H9 (cell line): ENCODE measurements around the gene OTX1. TPM values are rescaled to one million over a fixed set of nuclear protein-coding genes. Genes with fewer than 3 reads are reported as not detected.

Source experiments
- DNase-seq: peaks from one replicate; pipeline ENCODE4 v3.0.0-alpha.2; 2017
- H2AFZ ChIP-seq: one replicate; pipeline ENCODE4 v1.6.1; 2013; ENCODE audit warnings: mild to moderate bottlenecking, low read length, control low read depth, moderate library complexity
- H2AK5ac ChIP-seq: 2 replicates; pipeline ENCODE4 v1.6.1; 2013; ENCODE audit warnings: low read length, control low read depth, mixed read lengths; ENCODE audit not compliant: insufficient read length
- H2BK120ac ChIP-seq: one replicate; pipeline ENCODE4 v1.6.1; 2013; ENCODE audit warnings: low read depth, mild to moderate bottlenecking, low read length, control low read depth, inconsistent platforms; ENCODE audit not compliant: poor library complexity, severe bottlenecking
- H2BK12ac ChIP-seq: 2 replicates; pipeline ENCODE4 v1.6.1; 2013; ENCODE audit warnings: low read length, control low read depth, mixed read lengths, low read depth; ENCODE audit not compliant: insufficient read length
- H2BK15ac ChIP-seq: 2 replicates; pipeline ENCODE4 v1.6.1; 2013; ENCODE audit warnings: low read depth, low read length, control low read depth
- H2BK20ac ChIP-seq: one replicate; pipeline ENCODE4 v1.6.1; 2013; ENCODE audit warnings: low read depth, mild to moderate bottlenecking, low read length, control low read depth, inconsistent platforms; ENCODE audit not compliant: poor library complexity, severe bottlenecking
- H2BK5ac ChIP-seq: 2 replicates; pipeline ENCODE4 v1.6.1; 2013; ENCODE audit warnings: low read length, control low read depth, mixed read lengths; ENCODE audit not compliant: insufficient read length
- H3K14ac ChIP-seq: 2 replicates; pipeline ENCODE4 v1.6.1; 2013; ENCODE audit warnings: low read length, control low read depth; ENCODE audit not compliant: insufficient read depth
- H3K18ac ChIP-seq: 2 replicates; pipeline ENCODE4 v1.6.1; 2013; ENCODE audit warnings: low read depth, mild to moderate bottlenecking, mixed read lengths, low read length, control low read depth; ENCODE audit not compliant: insufficient read length
- H3K23ac ChIP-seq: 2 replicates; pipeline ENCODE4 v1.6.1; 2013; ENCODE audit warnings: low read length, control low read depth, mixed read lengths, low read depth; ENCODE audit not compliant: insufficient read length
- H3K23me2 ChIP-seq: 2 replicates; pipeline ENCODE4 v1.6.1; 2013; ENCODE audit warnings: low read depth, mild to moderate bottlenecking, mixed read lengths, low read length, control low read depth; ENCODE audit not compliant: insufficient read length, poor library complexity, severe bottlenecking
- H3K27ac ChIP-seq: 2 replicates; pipeline ENCODE4 v1.5.1; 2013; ENCODE audit warnings: low read length, control low read depth, mixed read lengths, low read depth; ENCODE audit not compliant: insufficient read length
- H3K27me3 ChIP-seq: 2 replicates; pipeline ENCODE4 v1.6.1; 2013; ENCODE audit warnings: low read length, control low read depth, inconsistent platforms; ENCODE audit not compliant: insufficient read depth
- H3K4ac ChIP-seq: 2 replicates; pipeline ENCODE4 v1.6.1; 2013; ENCODE audit warnings: low read depth, mild to moderate bottlenecking, control low read depth, inconsistent platforms, low read length, moderate library complexity
- H3K4me1 ChIP-seq: 2 replicates; pipeline ENCODE4 v1.6.1; 2013; ENCODE audit warnings: low read length, control low read depth, inconsistent platforms; ENCODE audit not compliant: insufficient read depth
- H3K4me2 ChIP-seq: 2 replicates; pipeline ENCODE4 v1.6.1; 2013; ENCODE audit warnings: low read length, control low read depth, mixed read lengths; ENCODE audit not compliant: insufficient read length, insufficient read depth
- H3K56ac ChIP-seq: 2 replicates; pipeline ENCODE4 v1.6.1; 2013; ENCODE audit warnings: low read depth, mild to moderate bottlenecking, mixed read lengths, low read length, control low read depth; ENCODE audit not compliant: insufficient read length
- H3K79me1 ChIP-seq: 2 replicates; pipeline ENCODE4 v1.6.1; 2013; ENCODE audit warnings: low read depth, mild to moderate bottlenecking, moderate library complexity, low read length, control low read depth, inconsistent platforms; ENCODE audit not compliant: insufficient read depth, poor library complexity, severe bottlenecking
- H3K79me2 ChIP-seq: 2 replicates; pipeline ENCODE4 v1.6.1; 2013; ENCODE audit warnings: low read length, control low read depth, inconsistent platforms; ENCODE audit not compliant: insufficient read depth
- H3K9ac ChIP-seq: 2 replicates; pipeline ENCODE4 v1.6.1; 2013; ENCODE audit warnings: low read length, control low read depth, mixed read lengths; ENCODE audit not compliant: insufficient read length; ENCODE audit errors: extremely low read depth
- H3K9me3 ChIP-seq: one replicate; pipeline ENCODE4 v1.6.1; 2013; ENCODE audit warnings: low read depth, low read length, inconsistent platforms; ENCODE audit not compliant: control insufficient read depth
- H3T11ph ChIP-seq: one replicate; pipeline ENCODE4 v1.6.1; 2013; ENCODE audit warnings: mild to moderate bottlenecking, low read length, control low read depth, inconsistent platforms
- H4K20me1 ChIP-seq: one replicate; pipeline ENCODE4 v1.6.1; 2013; ENCODE audit not compliant: control insufficient read depth, insufficient read length, insufficient read depth
- H4K5ac ChIP-seq: 2 replicates; pipeline ENCODE4 v1.6.1; 2013; ENCODE audit warnings: low read depth, mild to moderate bottlenecking, mixed read lengths, low read length, control low read depth; ENCODE audit not compliant: insufficient read length
- H4K8ac ChIP-seq: replicated peaks from 2 replicates; pipeline ENCODE4 v1.6.1; 2013; ENCODE audit warnings: low read length, control low read depth, mixed read lengths, low read depth; ENCODE audit not compliant: insufficient read length
- H4K91ac ChIP-seq: 2 replicates; pipeline ENCODE4 v1.6.1; 2013; ENCODE audit warnings: low read depth, mild to moderate bottlenecking, moderate library complexity, mixed read lengths, low read length, control low read depth; ENCODE audit not compliant: insufficient read length
- H3K27ac Mint-ChIP-seq, 3 experiments: 2 replicates in 2 of 3; 3 replicates in 1 of 3; pipeline ENCODE4 v1.8.0; 2020 to 2021; ENCODE audit warnings: mixed read lengths in 3 of 3, mild to moderate bottlenecking in 1 of 3, moderate library complexity in 1 of 3
- H3K27me3 Mint-ChIP-seq: 2 replicates; pipeline ENCODE4 v1.8.0; 2021; ENCODE audit warnings: low read depth, mild to moderate bottlenecking, moderate library complexity, mixed read lengths
- H3K36me3 Mint-ChIP-seq, 3 experiments: 2 replicates in 2 of 3; 3 replicates in 1 of 3; pipeline ENCODE4 v1.8.0; 2020 to 2021; ENCODE audit warnings: low read depth in 3 of 3, mixed read lengths in 3 of 3; ENCODE audit not compliant: insufficient read depth in 1 of 3
- H3K4me1 Mint-ChIP-seq, 2 experiments: 2 replicates each; pipeline ENCODE4 v1.8.0; 2020; ENCODE audit warnings: mixed read lengths in 2 of 2
- H3K4me3 Mint-ChIP-seq, 2 experiments: 2 replicates in 1 of 2; 3 replicates in 1 of 2; pipeline ENCODE4 v1.8.0; 2020 to 2021; ENCODE audit warnings: mild to moderate bottlenecking in 2 of 2, mixed read lengths in 2 of 2, moderate library complexity in 1 of 2
- H3K9me3 Mint-ChIP-seq, 2 experiments: 2 replicates in 1 of 2; 3 replicates in 1 of 2; pipeline ENCODE4 v1.8.0; 2020; ENCODE audit warnings: mild to moderate bottlenecking in 2 of 2, mixed read lengths in 2 of 2, moderate library complexity in 1 of 2
- WGBS: extraction: QIAGEN DNeasy Blood & Tissue Kit; methylation state at CpG from one replicate; pipeline ENCODE4 v1.1.7; 2013; ENCODE audit warnings: missing lambda C conversion rate, low lambda C conversion rate, mixed read lengths; ENCODE audit not compliant: insufficient read length; ENCODE audit errors: extremely low coverage; 5-methylcytosine and 5-hydroxymethylcytosine counted together
- total RNA-seq: library from RNA; stranded (reverse); gene quantifications from 2 replicates; pipeline ENCODE4 v1.2.1, GENCODE V29; 2021
- TF ChIP-seq, protein P1 (sequence below): fragments of 200-600 bp; sonication (generic); conservative IDR thresholded peaks from 3 replicates; pipeline ENCODE4 v1.8.0; 2021; ENCODE audit warnings: antibody characterized with exemption, mild to moderate bottlenecking

The OTX1 gene
- total RNA-seq, 1 experiment from 2014 or later = 0.13 TPM

- Histone ChIP-seq H4K8ac (no peak overlapping the region), H4K5ac (no peak overlapping the region), H2AFZ (no peak overlapping the region), H2BK12ac (no peak overlapping the region), H2BK120ac (no peak overlapping the region), H3K9me3 (no peaks in the 10 kb centered on the region), H3K79me2 (no peaks in the 10 kb centered on the region), H2BK15ac (no peak overlapping the region), H3K18ac (no peak overlapping the region), H3K4ac (no peak overlapping the region), H4K91ac (no peak overlapping the region), H3K56ac (no peak overlapping the region), H2BK20ac (no peak overlapping the region), H3K23me2 (no peaks in the 10 kb centered on the region), H3K79me1 (no peaks in the 10 kb centered on the region), H3K4me1 (no peaks in the 10 kb centered on the region), H3K14ac (no peak overlapping the region), H3K27me3 (no peaks in the 10 kb centered on the region), H3K27ac (no peak overlapping the region), H4K20me1 (no peaks in the 10 kb centered on the region), H3K9ac (no peak overlapping the region), H3K23ac (no peak overlapping the region), H3T11ph (no peak overlapping the region), H3K4me2 (no peak overlapping the region), H2AK5ac (no peak overlapping the region), H2BK5ac (no peak overlapping the region)
- no peak overlapping the region for H3K4me3 Mint-ChIP-seq
- no peaks in the 10 kb centered on the region for H3K27me3 Mint-ChIP-seq
- DNase-seq = no peak
- no peaks in the 10 kb centered on the region for H3K9me3 Mint-ChIP-seq
- peaks cover 5 to 7% of the 10 kb centered on the region in 2 experiments; a peak in 3 of 4 replicates for H3K4me1 Mint-ChIP-seq
- no peak overlapping the region for H3K27ac Mint-ChIP-seq
- WGBS = no CpG with 5 or more reads among the region's 4 CpGs
- TF ChIP-seq, protein P1, sequence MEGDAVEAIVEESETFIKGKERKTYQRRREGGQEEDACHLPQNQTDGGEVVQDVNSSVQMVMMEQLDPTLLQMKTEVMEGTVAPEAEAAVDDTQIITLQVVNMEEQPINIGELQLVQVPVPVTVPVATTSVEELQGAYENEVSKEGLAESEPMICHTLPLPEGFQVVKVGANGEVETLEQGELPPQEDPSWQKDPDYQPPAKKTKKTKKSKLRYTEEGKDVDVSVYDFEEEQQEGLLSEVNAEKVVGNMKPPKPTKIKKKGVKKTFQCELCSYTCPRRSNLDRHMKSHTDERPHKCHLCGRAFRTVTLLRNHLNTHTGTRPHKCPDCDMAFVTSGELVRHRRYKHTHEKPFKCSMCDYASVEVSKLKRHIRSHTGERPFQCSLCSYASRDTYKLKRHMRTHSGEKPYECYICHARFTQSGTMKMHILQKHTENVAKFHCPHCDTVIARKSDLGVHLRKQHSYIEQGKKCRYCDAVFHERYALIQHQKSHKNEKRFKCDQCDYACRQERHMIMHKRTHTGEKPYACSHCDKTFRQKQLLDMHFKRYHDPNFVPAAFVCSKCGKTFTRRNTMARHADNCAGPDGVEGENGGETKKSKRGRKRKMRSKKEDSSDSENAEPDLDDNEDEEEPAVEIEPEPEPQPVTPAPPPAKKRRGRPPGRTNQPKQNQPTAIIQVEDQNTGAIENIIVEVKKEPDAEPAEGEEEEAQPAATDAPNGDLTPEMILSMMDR = no peak
- 0 out of 7 replicates have a peak, but pooled peaks cover 0 to 3% (median 0%) of the 10 kb centered on the region in 3 experiments for H3K36me3 Mint-ChIP-seq
Measured at GRCh38 chr2:63034526-63034925, 16.1 kb upstream of the OTX1 start.
